CD4-positive, alpha-beta T cell treated with Interleukin-17A for 4 hours (primary cell): ENCODE measurements around the gene FSHR.

Experiments used
- DNase-seq: peaks from one replicate; pipeline ENCODE4 v3.0.0-alpha.2; 2020; ENCODE audit warnings: mixed read lengths

Gene FSHR, protein sequence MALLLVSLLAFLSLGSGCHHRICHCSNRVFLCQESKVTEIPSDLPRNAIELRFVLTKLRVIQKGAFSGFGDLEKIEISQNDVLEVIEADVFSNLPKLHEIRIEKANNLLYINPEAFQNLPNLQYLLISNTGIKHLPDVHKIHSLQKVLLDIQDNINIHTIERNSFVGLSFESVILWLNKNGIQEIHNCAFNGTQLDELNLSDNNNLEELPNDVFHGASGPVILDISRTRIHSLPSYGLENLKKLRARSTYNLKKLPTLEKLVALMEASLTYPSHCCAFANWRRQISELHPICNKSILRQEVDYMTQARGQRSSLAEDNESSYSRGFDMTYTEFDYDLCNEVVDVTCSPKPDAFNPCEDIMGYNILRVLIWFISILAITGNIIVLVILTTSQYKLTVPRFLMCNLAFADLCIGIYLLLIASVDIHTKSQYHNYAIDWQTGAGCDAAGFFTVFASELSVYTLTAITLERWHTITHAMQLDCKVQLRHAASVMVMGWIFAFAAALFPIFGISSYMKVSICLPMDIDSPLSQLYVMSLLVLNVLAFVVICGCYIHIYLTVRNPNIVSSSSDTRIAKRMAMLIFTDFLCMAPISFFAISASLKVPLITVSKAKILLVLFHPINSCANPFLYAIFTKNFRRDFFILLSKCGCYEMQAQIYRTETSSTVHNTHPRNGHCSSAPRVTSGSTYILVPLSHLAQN

DNA sequence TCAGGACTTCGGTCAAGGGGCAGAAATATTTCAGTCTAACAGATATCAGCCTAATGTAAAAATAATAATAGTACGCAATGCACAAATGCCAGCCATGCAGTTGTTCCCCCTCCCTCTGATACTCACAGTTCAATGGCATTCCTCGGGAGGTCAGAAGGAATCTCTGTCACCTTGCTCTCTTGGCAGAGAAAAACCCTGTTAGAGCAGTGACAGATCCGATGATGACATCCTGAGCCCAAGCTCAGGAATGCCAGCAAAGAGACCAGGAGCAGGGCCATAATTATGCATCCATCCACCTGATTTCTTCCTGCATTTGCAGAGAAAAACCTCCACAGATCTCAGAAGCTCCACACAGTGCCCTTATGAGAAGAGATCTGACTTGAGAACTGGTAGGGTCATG lies at the start of gene FSHR:
Gene FSHR, minus strand, starts transcription at position 376 of the 400 bp plus-strand sequence. Its CDS starts 98 bp downstream, at position 278.
- DNase-seq = no peak

DNA sequence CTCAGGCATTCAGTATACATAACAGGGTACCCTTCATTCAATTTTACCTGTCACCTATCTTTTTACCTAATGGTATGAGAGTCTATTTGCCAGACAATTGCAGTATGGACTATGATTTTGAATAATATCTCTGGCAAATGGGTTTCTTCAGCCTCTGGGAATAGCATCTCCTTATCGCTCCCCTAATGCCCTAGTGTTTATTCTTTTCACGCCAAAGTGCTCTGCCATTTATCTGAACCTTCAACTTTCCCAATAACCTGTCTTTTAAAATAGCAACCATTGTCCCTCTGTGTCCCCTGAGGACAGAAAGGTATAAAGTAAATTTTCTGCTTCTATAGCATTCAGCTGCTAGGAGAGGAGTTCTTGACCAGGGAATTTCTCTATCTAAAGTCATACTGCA lies 45.0 kb upstream of the FSHR start:
- DNase-seq = no peak

DNA sequence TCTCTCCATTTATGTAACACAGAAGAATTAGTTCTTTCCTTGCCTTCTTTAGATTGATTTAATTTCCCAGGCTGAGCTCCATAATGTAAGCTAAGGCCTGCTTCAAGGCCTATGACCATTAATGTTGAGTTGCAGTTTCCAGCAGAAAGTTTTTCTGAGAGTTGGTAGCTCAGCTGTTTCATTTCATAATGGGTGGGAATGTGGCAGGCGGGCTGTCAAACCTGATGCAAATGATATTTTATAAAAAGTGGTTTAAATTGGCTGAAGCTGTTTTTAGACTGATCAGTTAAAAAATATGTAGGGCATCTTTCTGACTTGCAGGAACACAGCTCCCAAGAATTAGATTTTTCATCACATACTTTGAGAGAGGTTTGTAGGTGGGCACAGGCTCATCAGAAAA lies 40.4 kb upstream of the FSHR start:
- DNase-seq = no peak

DNA sequence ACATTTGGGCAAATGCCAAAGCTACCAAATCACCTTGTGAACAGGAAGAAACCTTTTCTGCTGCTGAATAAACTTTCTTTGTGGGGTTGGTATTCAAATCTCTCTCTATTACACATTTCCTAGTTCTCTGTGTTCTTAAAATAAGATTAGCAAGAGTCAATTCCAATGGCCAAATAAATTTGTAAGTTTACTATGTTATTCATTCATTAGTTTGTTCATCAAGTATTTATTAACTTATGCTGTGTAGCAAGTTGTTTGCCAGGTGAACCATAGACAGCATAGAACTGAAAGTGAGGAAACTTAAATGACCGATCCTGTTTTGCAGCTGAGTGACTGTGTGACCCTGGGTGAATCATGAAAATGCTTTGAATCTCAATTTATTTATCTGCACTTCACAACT lies 37.7 kb upstream of the FSHR start:
- no peak for DNase-seq

DNA sequence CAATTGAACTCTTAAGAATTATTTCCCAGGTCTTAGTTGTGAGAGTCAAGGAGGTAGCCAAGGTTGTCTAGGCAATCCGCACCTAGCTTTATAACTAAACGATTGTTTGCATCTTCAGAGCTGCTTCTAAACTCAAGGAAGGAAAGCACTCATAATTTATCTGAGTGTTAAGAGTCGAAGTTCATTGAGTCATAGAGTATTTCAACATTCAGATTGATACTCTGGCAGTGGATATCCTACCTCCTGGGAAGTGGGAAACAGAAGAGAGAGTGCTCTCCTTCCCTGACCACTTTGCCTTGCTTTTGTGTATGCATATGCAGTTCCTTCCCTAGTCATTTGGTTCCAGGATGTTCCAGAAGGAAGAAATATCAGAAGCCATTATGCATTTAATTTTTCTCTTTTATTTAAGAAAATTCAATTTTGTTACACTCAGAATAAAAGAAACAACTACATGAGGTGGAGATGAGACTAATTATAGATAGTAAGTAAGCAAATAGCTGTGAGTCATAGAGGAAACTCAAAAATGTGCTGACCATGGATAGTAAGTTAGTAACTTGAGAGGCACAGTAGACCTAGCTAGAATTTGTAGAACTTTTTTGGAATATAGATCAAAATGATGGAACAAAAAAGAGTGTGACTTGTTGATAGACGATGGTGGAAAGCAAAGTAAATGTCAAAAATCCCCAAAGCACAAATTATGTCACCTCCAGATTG lies 35.4 kb upstream of the FSHR start:
- DNase-seq = no peak

DNA sequence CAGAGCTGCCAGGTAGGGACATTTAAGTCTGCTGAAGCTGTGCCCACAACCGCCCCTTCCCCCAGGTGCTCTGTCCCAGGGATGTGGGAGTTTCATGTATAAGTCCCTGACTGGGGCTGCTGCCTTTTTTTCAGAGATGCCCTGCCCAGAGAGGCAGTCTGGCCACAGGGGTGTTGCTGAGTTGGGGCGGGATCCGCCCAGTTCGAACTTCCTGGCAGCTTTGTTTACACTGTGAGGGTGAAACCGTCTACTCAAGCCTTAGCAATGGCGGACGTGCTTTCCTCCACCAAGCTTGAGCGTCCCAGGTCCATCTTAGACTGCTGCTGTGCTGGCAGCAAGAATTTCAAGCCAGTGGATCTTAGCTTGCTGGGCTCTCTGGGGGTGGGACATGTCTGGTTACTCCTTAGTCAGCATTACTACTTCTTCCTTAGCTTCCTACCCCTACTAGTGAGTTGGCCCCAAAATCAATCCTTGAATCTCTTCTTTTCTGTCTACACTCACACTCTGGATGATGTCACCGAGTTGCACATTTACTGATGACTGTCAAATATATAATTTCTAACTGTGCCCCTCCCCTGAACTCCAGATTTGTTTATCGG lies 31.8 kb upstream of the FSHR start:
- DNase-seq = no peak

DNA sequence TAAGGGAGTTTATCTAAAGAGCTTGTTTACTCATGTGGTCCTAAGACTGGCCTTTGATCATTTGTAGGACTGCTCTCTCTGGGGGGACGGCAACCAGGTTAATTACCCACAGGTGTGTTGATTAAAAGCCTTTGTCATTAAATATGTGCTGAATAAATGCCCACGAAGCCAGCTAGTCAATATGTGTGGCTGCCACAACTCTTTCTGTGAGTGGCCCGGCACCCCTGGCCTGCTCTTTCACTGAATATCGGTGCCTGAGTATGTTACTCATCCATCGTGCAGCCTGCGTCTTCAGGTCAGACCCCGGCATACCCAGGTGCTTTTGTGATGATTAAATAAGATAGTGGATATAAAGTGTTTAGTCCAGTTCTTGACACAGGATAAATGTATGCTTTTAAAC lies 24.3 kb upstream of the FSHR start:
- DNase-seq = no peak

DNA sequence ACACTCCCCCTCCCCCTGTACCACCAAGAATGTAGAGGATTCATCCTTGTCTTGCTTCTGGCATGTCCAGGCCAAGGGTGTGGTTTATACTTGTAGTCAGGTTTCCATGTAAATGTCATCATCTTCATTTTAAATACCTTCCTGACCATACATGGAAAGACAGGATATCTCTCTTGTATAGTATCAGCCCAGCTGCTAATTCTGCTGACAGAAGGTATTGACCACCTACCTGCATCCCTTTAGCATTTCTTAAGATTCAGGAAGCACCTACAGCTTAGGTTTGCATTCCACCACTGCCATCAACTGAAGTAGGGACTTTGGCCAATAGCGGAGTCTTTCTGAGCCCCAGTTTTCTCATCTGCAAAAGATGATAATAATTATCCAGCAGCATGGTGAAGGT lies 22.9 kb upstream of the FSHR start:
- no peak for DNase-seq

DNA sequence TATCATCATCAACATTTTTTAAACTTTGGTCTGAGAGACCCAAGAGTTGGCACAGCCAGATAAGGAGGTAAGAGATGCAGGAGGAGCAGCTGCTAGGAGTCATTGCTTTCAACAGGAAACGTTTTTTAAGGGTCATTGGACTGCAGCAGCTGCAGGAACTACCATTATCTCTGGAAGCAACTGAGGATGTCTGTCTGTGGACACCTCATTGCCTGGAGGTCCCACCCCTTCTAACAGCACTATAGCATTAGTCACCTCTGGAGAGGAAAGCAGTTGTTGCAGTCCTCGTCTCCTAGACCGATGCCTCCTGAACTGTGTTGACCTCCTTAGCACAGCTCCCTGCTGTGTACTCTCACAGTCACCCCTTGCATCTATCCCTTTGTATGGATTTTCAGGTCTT lies 21.5 kb upstream of the FSHR start:
- no peak for DNase-seq

DNA sequence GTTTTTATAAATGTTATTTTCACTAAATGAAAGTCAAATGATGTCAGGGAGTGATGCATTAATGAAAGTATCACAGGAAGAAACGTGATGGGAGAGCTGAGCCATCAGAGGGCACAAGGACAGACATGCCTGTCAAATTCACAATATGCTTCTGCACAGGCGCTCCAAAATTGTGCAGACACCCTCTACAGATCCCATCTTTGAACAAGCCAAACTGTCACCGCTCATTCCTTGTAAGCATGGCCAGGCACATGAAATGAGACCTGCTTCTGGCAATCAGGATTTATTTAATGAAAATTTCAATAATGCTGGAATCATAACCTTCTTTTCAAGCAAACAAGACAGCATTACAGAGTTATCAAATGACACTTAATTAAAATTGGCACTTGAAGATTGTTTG lies 20.4 kb upstream of the FSHR start:
- no peak for DNase-seq

DNA sequence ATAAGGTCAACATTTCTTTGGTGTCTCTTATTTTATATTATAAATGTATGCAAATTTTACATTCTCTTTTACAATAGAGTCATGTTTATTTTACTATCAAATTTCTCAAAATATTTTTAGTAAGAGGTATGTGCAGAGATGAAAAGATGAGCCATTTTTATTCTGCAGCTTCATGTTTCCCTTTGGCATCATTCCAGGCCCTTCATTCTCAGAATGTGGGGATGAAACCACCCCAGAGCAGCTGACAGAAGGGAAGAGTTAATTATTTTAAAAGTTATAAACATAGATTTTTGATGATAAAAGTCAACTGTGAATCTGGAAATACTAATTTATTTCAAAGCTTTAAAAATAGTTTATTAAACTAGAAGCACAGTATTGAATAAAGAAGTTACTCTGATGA lies 12.8 kb upstream of the FSHR start:
- no peak for DNase-seq

DNA sequence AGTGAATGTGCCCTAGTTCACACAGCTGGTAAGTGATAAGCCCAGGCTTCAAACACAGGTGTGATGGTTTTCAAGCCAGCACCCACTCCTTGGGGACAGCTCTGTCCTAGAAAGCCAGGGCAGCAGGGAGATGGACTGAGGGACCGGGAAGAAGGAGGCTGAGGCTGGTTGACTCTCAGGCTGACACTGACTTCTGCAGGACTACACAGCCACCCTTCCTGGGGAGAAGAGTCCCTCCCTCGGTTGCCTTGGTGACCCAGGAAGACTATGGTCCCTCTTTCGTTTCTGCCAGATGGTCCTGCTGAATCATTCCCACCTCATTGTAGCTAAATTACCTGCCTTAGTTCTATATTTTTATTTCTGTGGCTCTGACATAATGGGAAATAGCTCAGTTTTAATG lies 11.3 kb upstream of the FSHR start:
- DNase-seq = no peak

DNA sequence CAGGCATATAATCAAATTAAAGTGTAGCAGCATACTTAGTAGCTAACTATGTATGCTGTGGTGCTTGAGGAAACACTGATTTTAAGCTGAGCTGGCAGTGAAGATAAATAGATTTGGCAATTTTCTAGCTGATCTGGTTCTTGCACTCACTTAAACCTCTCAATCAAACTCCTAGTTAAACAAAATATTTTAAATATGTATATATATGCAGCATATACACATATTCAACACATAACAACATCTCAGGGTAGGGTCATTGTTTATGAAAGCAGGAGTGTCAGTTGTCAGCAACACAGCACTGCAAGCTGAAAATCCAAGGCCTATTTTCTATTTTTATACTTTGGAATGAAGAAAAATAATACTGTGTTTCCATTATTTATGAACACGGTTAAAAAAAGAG lies 10.4 kb upstream of the FSHR start:
- DNase-seq = no peak

DNA sequence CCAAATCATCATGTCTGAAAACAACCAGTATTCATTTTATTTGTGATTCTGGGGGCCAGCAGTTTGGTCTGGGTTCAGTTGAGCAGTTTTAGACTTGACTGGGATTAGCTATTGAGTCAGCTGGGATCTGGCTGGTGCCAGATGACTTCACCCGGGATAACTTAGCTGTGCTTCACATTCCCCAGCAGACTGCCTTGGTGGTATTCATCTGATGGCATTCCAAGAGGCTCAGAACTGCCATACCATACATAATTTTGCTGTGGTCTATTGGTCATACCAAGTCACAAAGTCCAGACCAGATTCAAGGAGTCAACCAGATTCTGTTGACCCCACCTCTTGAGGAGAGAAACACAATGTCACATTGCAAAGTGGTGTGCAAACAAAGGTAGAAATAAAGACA lies 7.8 kb upstream of the FSHR start:
- no peak for DNase-seq

DNA sequence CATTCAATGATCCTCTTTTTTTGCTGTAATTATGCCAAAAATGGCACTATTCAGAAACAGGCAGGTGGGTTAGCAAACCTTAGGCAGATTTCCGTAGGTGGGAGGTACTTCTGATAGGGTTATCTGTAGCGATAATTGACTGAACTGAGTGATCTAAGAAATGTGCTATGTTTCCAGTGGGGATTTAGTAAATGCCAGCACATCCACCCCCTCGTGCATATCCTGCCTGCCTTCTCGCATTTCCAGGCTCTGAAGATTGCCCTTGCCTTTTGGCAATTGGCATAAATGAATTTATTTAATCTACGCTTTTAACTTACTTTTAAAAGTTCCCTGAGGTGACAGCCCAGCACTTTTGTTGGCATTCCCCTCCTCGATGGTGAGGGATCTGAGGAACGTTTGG lies 576 bp upstream of the FSHR start:
- no peak for DNase-seq

DNA sequence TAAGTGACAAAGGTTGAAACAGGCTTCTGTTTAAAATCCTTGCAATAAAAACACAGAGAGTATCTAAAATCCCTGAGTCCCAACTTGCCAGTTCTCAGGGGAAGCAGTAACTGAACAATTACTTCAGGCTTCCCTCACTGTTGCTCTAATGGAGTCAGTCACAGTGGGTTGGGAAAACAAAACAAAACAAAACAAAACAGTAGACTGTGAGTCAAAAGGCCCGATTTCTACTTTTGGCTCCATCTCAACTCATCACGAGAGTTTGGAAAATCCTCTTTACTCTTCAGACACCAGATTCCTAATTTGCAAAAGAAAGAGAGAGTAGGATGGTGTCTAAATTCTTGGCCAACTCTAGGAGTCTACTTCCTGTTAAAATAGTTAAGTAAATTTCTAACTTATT lies 1.1 kb downstream of the FSHR start:
- no peak for DNase-seq

DNA sequence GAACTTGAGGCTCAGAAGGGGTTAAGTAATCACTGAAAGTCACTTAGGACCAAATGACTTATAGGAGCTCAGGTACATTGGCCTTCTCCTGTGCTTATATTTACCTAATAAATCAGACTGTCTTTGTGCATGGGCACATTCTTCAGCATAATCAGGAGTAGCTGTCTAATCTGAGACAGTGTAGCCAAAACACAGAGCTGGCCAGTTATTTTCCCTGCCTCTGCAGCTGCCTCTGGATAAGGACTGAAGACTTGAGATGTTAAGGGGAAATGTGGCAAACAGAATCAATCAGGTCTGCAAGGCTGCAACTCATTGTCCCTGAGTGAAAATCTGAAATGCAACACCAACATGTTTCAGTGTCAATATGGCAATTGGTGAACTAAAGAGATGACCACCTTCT lies 1.5 kb downstream of the FSHR start:
- DNase-seq = no peak

DNA sequence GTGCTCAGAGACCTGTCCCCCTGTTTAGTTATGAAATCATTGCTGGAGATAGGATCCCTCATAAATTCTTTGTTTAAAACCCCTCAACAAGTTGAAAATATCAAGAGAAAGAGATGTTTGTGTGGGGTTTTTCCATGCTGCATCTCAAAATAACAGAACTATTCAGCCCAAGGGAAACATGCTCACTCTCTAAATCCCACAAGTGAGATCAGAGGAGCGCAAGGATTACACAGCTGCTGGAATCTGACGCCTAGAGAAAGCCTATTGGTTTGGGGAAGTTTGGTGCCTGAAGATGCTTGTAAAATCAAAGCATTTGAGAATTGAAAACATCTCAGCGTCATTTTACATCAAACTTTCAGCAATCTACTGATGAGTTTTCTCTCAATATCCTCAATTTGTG lies 7.9 kb downstream of the FSHR start:
- no peak for DNase-seq

DNA sequence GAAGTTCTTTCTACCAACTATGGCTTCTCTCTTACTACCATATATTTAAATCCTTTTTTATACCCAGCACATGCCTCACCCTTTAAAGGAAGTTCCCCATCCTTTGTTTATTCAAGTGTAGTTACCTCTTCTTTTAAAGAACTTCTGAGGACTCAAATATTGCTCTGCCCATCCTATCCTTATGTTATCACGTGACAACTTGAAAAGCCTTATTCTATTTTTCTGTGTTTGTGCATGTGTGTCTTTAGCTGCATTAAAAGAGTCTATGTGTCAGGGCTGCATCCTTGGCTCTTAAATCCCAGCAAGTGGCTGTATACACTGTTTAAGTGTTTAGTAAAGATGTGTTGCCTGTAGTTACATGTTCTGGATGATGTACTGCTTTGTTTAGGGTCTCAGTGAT lies 22.5 kb downstream of the FSHR start:
- DNase-seq = no peak

DNA sequence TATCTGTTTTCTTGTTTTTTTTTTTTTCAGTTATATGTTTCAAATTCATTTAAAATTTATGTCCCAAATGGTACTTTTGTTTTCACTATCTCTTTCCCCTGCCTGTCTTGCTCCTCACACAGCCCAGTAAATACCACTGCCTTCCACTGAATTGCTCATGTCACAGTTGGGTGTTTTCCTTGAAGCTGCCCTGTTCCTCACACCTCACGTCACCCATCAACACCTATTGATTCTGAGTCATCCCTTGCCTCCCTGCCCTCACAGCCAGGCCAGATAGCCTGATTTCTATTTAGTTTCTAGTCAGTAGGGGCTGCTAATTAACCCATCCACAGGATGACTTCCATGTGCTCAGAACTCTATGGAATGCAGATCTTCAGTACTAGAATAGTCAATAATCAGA lies 25.3 kb downstream of the FSHR start:
- no peak for DNase-seq

DNA sequence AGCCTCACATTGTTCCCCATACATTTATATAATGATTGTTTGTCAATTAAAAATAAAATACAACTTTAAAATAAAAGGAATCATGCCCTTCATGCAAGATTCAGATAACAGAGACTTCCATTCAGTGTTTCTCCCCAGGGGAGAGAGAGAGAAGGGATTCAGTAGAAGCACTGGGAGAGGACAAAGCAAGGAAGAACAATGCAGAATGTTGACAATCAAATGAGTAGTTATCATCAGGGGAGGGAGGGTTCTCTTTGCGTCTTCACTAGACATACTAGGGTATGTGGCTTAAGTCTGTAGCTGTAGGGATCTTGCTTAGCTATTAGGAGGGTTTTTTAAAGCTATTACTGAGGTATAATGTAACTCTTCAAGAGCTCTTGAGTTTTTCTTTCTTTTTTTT lies 30.7 kb downstream of the FSHR start:
- DNase-seq = no peak

DNA sequence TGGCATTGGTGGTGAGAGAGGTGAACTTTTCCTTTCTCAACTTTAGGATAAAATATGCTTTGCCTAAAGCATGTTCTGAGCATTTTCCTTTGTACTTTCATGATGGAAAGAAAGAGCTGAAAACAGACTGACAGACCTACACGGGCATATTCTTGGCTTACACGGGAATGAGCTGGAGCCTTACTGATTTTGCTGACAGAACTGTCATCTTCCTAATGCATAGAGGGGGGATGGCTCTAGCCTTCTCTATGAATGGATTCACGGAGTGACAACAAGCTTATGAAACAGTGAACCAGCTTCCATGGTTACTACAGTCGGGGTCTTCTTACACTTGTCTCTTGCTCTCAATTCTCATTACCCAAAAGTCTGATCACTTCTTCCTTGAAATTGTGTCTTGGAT lies 32.2 kb downstream of the FSHR start:
- DNase-seq = no peak

DNA sequence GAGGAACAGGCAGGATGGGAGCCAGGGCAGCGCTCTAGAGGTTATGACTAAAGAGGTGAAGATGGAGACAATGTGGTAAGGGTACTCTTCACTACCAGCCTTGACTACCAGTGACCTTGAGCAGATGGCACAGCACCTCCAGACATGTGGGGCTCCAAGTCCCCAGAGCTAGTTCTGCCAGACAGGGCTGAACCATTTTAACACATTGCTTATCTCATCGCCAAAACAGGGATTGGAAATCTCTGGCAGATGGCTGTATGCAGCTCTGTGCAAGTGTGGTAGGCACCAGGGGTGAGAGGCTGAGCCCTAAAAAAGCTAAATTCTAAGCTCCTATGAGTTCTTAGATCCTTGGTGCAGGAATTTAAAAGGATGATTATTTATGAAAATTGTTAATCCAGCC lies 41.3 kb downstream of the FSHR start:
- no peak for DNase-seq

DNA sequence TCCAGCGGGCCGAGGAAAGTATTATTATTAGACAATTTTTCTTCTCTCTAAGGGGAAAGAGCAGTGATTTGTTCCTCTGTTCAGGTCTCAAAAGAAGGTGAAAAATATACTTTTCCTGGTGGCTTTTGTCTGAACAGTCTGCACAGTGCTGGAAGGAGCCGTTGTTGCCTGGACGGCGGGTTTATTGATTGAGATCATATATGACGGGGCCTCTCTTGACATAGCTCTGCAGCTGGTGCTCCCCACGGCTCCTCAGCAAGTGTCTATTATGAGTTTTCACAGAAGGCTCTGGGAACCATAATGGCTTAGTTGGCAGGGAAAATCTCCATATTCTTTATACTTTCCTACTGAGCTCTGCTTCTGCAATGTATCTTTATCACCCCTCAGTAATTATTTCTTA lies 42.9 kb downstream of the FSHR start:
- DNase-seq = no peak
